ENCODE data around the gene USP10. TPM values are rescaled to one million over a fixed set of nuclear protein-coding genes. Genes with fewer than 3 reads are reported as not detected.

Gene USP10
- total RNA-seq, 2 experiments from 2014 or later = 65.9 to 134 TPM

DNA sequence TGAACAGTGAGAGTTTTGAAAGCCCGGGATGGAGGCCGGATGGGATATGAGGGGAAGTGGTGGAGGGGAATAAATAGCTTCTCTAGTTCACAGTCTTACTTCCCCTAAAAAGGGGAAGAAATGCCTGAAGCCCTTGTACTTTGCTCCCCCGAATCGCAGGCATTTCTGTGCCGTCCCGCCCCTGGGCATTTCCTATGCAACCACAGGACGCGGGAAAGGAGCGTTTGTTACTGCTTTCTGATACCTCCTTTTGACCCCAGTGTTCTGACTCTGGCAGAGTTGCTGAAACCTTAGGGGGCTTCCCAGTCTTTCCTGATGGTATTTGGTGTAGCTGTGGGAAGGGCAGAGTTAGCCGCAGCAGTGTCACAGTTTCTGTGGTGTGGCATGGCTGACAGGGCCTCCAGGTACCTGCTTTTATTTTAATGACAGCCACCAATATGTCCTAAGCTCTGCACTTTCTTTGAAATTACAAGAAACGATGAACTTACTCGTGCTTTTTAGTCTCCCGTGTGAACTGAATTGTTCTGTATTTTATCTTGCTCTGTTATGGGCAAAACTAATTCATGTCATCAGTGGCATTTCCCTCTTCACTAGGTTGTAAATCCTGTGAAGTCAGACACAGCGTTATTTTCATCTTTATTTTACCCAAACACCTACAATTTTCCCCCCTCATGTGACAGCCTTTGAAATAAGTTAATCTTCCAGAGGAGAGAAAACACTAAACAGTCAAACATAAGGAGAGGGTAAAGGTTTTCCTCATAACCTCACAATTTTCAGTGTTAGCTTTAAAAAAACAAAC, 27.1 kb downstream of the USP10 start:
- peak overlapping the region; percentile 56 for H3K27ac ChIP-seq (ENCODE audit: low read depth, low read length, poor library complexity, severe bottlenecking)
- H2AFZ ChIP-seq (ENCODE audit: low read length) = no peak overlapping the region
- H3K36me3 ChIP-seq (ENCODE audit: insufficient read depth, low read length) = peaks cover 6% of the 10 kb centered on the region
- peak overlapping the region; percentile 89 for H3K4me2 ChIP-seq (ENCODE audit: low read length)
- no peak for TF ChIP-seq EZH2phosphoT487 (IDR thresholded peaks at IDR 0.05; ENCODE audit: borderline replicate concordance, low read depth, low read length)
- TF ChIP-seq, protein P1, sequence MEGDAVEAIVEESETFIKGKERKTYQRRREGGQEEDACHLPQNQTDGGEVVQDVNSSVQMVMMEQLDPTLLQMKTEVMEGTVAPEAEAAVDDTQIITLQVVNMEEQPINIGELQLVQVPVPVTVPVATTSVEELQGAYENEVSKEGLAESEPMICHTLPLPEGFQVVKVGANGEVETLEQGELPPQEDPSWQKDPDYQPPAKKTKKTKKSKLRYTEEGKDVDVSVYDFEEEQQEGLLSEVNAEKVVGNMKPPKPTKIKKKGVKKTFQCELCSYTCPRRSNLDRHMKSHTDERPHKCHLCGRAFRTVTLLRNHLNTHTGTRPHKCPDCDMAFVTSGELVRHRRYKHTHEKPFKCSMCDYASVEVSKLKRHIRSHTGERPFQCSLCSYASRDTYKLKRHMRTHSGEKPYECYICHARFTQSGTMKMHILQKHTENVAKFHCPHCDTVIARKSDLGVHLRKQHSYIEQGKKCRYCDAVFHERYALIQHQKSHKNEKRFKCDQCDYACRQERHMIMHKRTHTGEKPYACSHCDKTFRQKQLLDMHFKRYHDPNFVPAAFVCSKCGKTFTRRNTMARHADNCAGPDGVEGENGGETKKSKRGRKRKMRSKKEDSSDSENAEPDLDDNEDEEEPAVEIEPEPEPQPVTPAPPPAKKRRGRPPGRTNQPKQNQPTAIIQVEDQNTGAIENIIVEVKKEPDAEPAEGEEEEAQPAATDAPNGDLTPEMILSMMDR (conservative IDR thresholded peaks at IDR 0.05; ENCODE audit: low read length) = no peak
- intact Hi-C loops (cut with micrococcal nuclease; ENCODE audit: unreplicated experiment) = loop anchor here (1.0 to 2.0 kb wide), 4 partner anchors 26 to 216 kb away; no protein-coding TSS in a partner anchor
- ChIA-PET POLR2A (interaction anchor here (0.6 to 2.9 kb wide), 2 partner anchors 12 to 26 kb away, joined by 4 to 19 read pairs; no protein-coding TSS in a partner anchor), CTCF (ENCODE audit: unreplicated experiment) (interaction anchor here (0.6 to 2.6 kb wide), 7 partner anchors 12 to 216 kb away, joined by 3 to 17 read pairs (median 4); no protein-coding TSS in a partner anchor)
- peaks cover 55% of the 10 kb centered on the region for H4K20me1 ChIP-seq (ENCODE audit: insufficient read depth, low read length)
- no peaks in the 10 kb centered on the region for H3K9me2 ChIP-seq (ENCODE audit: insufficient read depth, low read length)
- peak; percentile 54 for DNase-seq (ENCODE audit: low spot score)
- peak overlapping the region; percentile 57 for H3K4me3 ChIP-seq (ENCODE audit: low read depth, low read length, poor library complexity, severe bottlenecking)
- H3K9me3 ChIP-seq (ENCODE audit: low read length) = no peaks in the 10 kb centered on the region
- no TSS peak for BruUV-seq (replicated peaks)
- peaks cover 100% of the 10 kb centered on the region for H3K79me2 ChIP-seq (ENCODE audit: insufficient read depth, low read depth, low read length)
- H3K4me1 ChIP-seq (ENCODE audit: insufficient read depth, low read length, poor library complexity, severe bottlenecking) = peaks cover 84% of the 10 kb centered on the region

DNA sequence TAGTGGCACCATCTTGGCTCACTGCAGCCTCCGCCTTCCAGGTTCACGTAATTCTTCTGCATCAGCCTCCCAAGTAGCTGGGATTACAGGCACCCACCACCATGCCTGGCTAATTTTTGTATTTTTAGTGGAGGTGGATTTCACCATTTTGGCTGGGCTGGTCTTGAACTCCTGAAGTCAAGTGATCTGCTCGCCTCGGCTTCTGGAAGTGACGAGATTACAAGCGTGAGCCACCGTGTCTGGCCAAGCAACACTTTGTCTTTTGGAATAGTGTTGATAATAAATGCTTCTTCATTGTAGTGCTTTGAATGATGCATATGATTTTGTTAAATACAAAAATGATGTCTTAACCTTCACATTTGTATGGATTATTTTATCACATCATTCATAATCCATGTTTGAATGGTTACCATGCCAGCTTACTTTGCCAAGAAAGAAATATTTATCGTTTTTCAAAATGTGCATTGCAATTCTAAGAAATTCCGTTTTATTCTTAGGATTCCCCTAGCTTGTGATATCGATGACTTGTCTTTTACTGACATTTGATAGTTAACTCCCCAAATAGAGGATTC, 29.1 kb downstream of the USP10 start:
- ChIA-PET CTCF (ENCODE audit: unreplicated experiment) (interaction anchor here (1.7 kb wide), 1 partner anchor 9 kb away, joined by 6 read pairs; no protein-coding TSS in a partner anchor), POLR2A (interaction anchor here (1.1 kb wide), 1 partner anchor 81 kb away, joined by 3 read pairs; the partner anchor contains the start of gene KLHL36)
- Histone ChIP-seq H3K27ac (ENCODE audit: low read depth, low read length, poor library complexity, severe bottlenecking) (no peak overlapping the region), H3K36me3 (ENCODE audit: insufficient read depth, low read length) (peaks cover 14% of the 10 kb centered on the region; the same call in 1 of the 2 replicates), H4K20me1 (ENCODE audit: insufficient read depth, low read length) (peaks cover 44% of the 10 kb centered on the region), H3K9me2 (ENCODE audit: insufficient read depth, low read length) (no peaks in the 10 kb centered on the region), H3K79me2 (ENCODE audit: insufficient read depth, low read depth, low read length) (peaks cover 100% of the 10 kb centered on the region), H3K4me1 (ENCODE audit: insufficient read depth, low read length, poor library complexity, severe bottlenecking) (peaks cover 78% of the 10 kb centered on the region), H3K9me3 (ENCODE audit: low read length) (no peaks in the 10 kb centered on the region), H2AFZ (ENCODE audit: low read length) (no peak overlapping the region), H3K4me3 (ENCODE audit: low read depth, low read length, poor library complexity, severe bottlenecking) (peak overlapping the region; percentile 48), H3K4me2 (ENCODE audit: low read length) (peak overlapping the region; percentile 80)
- no TSS peak for BruUV-seq (replicated peaks)
- intact Hi-C loops (cut with micrococcal nuclease; ENCODE audit: unreplicated experiment) = no loop called here
- TF ChIP-seq EZH2phosphoT487 (IDR thresholded peaks at IDR 0.05; ENCODE audit: borderline replicate concordance, low read depth, low read length) = no peak
- TF ChIP-seq, protein P1 (conservative IDR thresholded peaks at IDR 0.05; ENCODE audit: low read length) = no peak
- no peak for DNase-seq (ENCODE audit: low spot score)

All from OCI-LY7 (cell line).